GM21423 (cell line): ENCODE results near the gene ENDOD1.
A peak's percentile ranks its signal among the peaks of the same experiment; 100 is the strongest.
"Not testable (repeated sequence)": the region's sequence is repeated elsewhere in the genome, so short reads cannot be mapped to it uniquely, and the experiment has no call there.

Experiments used
- ATAC-seq: cut with Tn5 transposase; IDR thresholded peaks from one replicate; pipeline ENCODE4 v1.9.1; 2021; ENCODE audit warnings: mild to moderate bottlenecking, moderate library complexity; ENCODE audit not compliant: unreplicated experiment

Gene ENDOD1

DNA sequence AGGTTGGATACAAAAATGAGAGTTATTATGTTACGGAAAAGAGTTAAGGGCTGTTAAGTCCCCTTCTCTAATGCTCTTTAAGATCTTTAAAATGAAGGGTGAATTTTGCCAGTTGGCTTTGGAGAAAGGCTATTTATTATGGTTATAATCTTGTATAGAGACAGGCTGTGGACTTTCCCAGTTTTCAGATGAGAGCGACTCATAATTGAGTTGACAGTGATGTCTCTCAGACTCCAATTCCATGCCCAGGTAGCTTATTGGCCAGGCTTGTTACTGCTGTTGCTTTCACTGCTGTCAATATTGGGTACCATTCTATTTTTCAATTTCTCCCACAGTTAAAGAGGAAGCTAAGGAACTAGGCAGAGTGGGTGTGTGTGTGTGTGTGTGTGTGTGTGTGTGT lies 13.1 kb downstream of the ENDOD1 start:
- no peak for ATAC-seq

DNA sequence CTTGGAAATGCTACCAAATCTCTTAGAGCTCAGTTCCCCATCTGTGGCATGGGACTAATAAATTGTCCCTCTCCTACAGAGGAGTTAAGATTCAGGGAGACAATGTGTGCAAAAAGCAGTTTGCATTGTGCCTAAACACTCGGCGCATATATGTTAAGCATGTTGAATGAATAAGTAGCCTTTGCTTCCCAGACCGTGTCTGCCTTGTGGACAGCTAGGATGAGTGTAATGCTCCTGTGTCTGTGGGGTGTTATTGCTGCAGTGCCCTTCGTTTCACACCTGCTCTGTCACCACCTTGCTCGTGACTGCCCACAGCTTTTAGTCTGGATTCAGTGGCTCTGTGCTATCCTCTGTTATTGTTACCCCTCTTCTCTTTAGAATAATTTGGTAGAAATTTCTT lies 14.1 kb downstream of the ENDOD1 start:
- no peak for ATAC-seq

DNA sequence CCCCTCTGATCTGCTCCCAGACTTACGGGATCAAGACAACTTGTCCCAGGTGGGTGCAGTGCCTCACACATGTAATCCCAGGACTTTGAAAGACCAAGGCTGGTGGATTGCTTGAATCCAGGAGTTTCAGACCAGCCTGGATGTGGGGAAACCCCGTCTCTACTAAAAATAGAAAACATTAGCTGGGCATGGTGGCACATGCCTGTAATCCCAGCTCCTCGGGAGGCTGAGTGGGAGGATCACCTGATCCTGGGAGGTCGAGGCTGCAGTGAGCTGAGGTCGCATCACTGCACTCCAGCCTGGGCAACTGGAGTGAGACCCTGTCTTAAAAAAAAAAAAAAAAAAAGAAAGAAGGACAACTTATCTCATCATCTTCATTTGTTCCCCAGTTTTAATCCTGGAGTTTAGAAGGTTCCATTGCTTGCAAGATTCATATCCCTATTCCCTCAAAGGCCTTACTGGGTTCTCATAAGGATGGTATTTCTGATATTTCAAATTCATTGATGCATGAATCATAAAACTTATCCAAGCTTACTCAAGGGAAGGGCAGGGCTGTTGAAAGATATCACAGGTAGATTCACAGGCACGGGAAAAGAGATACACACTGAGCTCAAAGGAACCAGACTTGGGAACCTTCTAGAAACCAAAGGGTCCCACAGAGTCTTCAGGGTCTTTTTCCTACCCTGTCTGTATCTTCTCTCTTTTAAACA lies 14.6 kb downstream of the ENDOD1 start:
- ATAC-seq: no peak

DNA sequence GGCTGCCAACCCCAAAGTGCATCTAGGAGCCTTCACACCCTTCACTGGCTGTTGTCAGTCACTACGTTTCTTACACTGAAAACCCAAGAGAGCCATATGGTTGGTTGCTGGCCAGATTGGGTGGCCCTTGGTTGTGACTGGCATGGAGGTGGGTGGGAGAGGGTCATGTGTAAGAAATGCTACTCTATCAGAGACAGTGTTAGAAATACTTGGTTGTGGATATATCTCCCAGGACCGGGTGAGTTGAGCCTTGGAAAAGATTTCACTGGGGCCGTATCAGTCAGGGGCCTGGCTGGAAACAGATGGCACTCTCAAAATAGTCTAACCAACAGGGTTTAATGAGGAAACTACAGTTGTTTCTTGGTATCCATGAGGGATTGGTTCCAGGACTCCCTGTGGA lies 15.2 kb downstream of the ENDOD1 start:
- no peak for ATAC-seq

DNA sequence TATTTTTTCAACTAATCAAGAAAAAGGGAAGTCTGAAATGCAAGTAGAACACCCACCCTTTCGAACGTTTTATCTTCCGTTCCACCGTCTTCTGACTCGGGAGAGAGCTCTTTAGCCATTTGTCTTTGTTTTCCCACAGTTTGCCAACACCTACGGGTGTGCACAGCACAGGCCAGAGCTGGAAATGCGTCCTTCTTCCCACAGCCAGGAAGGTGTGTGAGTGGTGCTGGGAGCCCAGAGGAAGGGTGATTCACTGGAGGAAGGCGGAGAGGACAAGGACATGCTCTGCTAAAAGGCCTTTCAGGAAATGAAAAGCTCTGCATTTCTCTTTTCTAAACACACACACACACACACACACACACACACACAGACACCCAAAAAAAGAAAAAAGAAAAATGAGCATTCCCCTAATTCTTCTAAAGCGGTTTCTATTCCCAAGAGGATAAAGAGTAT lies 18.5 kb downstream of the ENDOD1 start:
- ATAC-seq: no peak

DNA sequence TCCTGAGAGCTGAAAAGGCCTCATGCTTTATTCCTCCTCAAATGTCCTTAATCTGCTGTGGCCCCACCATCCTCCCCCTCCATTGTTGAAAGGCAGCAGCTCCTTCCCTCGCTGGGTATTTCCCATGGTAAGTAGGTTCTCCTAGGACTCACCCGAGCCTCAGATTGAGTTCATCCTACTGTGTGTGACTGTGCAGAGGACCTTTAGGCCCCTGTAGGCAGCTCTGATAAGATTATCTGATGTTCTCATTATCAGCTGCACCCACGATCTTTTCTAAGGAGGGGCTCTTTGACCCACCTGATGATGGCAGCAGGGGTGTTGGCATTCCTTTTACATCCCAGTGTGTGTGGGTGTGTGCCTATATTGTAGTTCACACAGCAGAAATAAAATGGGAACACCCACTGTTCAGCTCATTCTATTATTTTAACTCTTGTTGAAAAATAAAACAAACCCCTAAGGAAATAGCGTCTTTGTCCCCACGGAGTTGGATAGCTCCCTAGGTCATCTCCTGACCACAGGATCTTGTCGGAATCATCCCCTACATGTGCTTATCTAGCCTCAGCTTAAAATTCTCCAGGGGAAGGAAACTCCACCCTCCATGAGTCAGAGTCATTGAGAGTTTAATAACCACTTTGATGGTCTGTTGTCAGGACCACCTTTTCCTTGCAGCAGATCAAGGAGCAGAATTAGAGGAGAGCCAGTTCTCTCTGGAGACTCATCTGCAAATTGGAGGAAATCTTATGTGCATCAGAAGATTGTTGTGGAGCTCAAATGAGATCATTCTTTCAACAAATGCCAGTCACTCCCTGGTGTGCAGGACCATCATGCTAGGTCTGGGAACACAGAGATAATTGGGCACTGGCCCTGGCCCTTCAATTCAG lies 19.3 kb downstream of the ENDOD1 start:
- ATAC-seq: no peak

DNA sequence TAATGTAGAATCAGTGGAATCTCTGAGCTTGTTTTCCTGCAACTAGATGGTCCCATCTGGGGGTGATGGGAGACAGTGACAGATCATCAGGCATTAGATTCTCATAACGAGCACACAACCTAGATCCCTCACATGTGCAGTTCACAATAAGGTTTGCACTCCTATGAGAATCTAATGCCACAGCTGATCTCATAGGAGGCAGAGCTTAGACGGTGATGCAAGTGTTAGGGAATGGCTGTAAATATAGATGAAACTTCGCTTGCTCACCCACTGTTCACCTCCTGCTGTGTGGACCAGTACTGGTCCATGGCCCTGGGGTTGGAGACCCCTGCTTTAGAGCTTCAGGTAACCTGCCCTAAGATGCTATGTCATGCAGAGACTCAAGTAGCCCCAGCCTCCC lies 21.8 kb downstream of the ENDOD1 start:
- ATAC-seq: not testable (repeated sequence)

DNA sequence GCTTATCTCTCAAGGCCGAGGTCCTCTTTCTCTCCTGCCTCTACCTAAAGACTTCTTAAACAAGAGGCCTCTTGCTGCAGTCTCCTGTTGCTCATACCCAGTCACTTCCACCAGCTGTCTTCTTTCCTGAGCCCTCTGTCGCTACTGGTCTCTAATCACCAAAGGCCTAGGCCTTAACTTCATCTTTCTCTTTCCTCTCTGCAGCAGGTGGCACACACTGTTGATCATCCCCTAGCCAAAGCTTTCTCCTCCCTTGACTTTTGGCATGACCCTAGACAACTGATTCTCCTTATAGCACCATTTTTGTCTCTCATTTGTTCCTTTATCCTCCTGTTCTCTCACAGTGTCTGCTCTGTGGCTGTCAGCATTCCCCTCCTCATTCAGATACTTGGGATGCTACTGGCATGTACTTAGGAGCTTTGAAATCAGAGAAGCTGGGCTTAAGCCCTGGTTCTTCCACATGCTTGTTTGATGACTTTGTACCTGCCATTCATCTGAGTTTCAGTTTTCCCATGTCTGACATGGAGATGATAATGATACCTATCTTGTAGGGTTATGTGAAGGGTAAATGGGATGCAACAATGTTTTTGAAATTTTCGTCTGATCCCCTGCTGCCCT lies 22.4 kb downstream of the ENDOD1 start:
- no peak for ATAC-seq

DNA sequence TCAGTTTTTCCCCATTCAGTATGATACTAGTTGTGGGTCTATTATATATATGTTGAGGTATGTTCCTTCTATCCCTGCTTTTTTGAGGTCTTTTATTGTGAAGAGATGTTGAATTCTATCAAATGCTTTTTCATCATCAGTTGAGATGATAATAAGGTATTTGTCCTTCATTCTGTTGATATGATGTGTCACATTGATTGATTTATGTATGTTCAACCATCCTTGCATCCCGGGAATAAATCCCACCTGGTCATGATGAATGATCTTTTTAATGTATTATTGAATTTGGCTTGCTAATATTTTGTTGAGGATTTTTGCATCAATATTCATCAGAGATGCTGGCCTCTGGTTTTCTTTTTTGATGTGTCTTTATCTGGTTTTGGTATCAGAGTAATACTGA lies 26.0 kb downstream of the ENDOD1 start:
- ATAC-seq: no peak

DNA sequence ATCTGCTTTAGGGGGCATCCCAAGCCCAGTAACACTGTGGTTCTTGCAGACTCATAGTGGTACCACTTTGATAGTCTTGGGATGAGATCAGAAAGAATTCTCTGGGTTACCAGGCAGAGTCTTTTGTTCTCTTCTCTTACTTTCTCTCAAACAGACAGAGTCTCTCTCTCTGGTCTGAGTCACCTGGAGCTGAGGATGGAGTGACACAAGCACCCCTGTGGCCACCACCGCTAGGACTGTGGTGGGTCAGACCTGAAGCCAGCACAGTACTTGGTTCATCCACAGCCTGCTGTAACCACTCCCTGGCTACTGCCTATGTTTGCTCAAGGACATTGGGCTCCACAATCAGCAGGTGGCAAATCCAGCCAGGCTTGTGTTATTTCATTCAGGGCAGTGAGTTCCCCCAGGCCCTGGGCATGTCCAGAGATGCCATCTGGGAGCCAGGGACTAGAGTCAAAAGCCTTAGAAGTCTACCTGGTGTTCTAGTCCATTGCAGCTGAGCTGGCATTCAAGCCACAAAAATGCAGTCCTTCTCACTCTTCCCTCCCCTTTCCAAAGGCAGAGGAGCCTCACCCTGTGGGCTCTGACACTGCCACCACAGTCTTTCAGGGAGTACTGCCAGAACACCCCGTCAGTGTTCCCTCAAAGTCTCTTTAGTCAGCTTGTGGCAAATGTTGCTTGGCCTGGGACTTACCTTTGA lies 29.9 kb downstream of the ENDOD1 start:
- ATAC-seq: no peak

DNA sequence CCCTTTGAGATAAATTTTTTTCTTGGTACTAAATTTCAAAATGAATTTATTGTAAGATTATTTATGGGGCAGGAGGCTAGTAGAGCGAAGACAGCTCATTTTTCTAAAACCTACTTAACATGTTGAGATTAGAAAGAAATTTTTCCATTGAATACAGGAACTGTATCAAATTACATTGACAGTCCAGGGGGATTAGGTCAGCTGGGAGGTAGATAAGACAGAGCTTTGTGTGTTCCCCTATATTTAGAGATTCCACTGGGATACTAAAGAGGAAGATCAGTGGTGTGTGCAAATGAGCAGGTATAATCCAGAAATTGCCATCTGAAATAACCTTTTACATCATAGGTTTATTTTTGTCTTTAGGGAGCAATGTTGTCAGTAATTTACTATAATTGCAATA lies 32.1 kb downstream of the ENDOD1 start:
- no peak for ATAC-seq

DNA sequence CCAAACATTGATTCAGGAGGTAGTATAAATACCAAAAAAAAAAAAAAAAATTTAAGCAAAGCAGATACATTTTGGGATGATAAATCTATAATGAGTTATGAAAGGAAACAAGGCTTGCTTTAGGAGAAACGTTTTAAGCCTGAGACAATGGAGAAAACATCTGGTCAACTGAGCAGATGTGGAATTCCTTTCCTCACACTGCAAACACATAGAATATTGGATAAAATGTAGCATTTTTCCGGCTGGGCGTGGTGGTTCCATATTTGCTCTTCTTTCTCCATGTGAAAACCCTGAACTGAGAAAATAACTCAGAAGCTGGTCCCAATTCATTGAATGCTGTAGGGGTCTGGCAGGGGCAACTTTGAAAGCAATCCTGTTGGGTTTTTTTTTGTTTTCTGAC lies 33.9 kb downstream of the ENDOD1 start:
- no peak for ATAC-seq

DNA sequence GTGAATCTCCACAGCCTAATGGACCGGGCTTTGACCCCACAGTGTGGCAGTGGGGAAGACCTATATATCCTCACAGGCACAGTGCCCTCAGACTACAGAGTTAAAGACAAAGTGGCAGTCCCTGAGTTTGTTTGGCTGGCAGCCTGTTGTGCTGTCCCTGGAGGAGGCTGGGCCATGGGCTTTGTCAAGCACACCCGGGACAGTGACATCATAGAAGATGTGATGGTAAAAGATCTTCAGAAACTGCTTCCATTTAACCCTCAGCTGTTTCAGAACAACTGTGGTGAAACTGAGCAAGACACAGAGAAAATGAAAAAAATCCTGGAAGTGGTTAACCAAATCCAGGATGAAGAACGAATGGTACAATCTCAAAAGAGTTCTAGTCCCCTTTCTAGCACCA lies 39.0 kb downstream of the ENDOD1 start:
- ATAC-seq: no peak

DNA sequence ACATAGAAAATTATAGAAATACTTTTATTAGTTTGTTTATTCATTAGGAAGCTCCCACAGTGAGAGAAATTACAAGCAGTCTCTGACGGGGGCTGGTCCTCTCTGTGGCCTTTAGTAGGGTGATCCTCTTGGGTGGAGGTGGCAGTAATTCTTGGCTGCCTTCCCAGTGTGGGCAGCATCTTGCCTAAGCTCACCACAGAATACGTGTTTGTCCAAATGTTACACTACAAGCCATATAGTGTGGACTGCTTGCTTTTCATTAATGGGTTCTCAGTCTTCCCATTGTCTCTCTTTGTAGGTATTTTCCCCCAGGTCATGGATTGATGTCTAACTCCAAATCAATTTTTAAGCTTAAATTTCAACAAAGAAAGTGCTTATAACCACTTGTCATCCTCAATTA lies 43.3 kb downstream of the ENDOD1 start:
- no peak for ATAC-seq

DNA sequence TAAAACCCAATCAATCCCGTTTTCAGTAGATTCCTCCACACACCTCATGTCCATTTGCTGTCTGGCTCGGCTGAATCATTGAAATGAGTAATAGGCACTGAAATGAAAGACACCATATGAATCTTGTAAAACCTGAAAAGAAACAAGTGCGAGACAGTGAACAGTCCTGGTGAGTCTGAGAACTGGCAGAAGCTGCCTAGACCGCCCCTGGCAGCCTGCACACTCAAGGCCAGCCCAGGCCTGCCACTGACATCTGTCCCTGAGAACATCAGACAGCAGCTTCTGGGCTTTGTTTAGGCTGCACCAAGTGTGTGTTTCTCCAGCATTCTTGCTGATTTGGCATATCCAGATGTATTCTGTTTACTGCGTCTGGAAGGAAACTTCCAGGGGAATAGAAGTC lies 44.8 kb downstream of the ENDOD1 start:
- ATAC-seq: no peak

DNA sequence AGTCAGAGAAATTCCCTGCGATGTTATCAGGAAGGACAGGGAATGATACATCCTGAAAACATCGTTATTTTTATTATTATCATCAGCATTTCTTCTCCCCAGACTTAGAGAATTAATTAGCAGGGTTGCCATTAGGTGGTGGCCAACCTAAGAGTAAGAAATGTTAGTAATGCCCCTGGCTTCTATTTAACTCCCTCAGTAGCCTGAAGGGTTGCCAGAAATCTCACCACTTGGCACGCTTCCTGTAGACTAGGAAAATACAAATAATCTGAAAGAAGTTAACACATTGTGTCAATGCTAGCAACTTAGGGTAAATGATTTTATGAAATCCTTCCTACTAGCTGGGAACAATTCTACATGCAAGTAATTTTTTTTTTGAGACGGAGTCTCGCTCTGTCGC lies 45.5 kb downstream of the ENDOD1 start:
- no peak for ATAC-seq

DNA sequence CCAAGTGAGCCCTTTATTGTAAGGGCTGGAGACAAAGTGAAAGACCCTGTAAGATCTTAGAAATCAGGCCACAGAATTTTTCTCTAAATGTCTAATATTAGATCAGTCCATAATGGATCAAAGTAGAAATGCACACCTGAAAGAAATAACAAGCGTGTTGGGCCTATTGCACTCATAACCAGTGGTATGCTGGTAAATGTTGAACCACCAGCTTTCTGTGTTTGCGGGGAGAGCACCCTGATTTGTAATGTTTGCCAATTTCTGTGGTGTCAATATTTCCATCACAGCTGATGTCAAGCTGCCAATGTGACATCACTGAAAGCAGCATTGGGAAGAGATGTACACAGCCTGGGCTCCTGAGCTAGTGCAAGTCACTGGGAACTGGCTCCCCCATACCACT lies 46.2 kb downstream of the ENDOD1 start:
- ATAC-seq: no peak

DNA sequence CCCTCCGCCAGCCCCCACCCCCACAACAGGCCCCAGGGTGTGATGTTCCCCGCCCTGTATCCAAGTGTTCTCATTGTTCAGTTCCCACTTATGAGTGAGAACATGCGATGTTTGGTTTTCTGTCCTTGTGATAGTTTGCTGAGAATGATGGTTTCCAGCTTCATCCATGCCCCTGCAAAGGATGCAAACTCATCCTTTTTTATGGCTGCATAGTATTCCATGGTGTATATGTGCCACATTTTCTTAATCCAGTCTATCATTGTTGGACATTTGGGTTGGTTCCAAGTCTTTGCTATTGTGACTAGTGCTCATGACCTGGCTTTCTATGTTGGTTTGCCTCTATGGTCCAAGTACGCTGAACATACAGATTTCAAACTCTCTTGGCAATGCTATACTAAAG lies 47.1 kb downstream of the ENDOD1 start:
- not testable (repeated sequence) for ATAC-seq

DNA sequence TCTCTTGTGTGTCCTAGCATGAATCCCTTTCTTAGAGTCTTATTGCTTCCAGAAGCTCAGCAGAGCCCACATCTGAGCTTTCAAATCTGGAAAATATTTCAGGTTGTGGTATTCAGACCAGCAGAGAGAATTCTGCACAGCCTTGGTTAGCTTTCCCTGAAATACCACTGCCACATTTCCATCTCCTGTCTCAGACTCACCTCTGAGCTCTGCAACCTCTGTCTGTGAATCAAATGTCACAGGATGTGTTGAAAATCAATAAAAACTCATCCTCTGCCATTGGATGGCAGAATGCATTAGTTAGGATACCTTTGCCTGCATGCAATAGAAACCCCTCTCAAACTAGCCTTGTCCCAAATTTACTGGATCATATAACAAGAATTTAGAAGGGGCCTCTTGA lies 47.7 kb downstream of the ENDOD1 start:
- no peak for ATAC-seq

DNA sequence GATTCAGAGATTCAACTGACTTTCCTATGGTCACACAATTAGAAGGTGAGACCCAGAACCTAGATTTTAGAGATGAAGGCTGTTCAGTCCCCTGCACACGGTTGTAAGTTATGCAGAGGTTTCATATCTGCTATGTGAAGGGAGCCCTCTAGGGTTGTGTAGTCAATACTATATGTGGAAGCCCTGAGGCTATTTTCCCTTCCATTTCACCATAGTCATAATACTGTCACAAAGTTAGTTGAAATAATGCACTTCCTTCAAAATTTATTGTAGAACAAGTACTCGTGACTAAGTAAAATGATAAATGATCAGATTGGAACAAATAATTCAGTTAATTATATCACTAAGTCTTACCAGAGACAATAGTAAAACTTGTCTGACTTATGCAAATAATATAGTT lies 48.8 kb downstream of the ENDOD1 start:
- ATAC-seq: peak; percentile 83

DNA sequence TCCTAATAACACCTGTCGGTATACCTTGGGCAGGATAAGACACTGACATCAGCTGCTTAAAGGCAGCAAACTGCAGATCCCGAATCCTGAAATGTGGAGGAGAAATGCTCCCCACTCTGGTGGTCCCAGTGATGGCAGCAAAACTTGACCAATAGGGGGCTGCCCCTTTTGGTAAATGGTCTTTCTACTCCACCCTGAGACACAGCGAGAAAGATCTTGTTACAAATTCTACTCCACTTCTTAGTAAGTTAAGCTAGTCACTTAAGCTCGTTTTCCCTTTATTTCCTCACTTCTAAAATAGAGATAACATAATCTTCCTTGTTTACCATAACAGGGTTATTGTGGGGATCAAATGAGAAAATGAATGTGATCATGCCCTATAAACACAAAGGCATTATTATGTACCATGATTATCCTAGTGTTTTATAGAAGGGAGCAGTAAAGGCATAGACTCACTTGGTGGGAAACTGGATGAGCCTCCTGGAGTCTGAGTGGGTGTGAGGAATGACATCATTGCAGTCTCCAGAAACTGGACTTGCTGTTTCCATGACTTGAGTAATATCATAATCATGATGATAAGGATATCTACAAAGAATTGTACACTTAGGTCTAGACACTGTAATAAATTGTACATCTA lies 50.9 kb downstream of the ENDOD1 start:
- no peak for ATAC-seq
